Stimulated activated CD4-positive, alpha-beta T cell treated with anti-CD3 and anti-CD28 coated beads, TNF-alpha, amount 100 ng/mL, for 4 hours (primary cell): ENCODE data around the gene SLC22A23.
"Not testable (repeated sequence)": the region's sequence is repeated elsewhere in the genome, so short reads cannot be mapped to it uniquely, and the experiment has no call there.

ENCODE experiments used
- DNase-seq, 3 experiments: peaks; one replicate each; pipeline ENCODE4 v3.0.0-alpha.2; 2020; ENCODE audit warnings: low read depth in 3 of 3

Gene SLC22A23

DNA sequence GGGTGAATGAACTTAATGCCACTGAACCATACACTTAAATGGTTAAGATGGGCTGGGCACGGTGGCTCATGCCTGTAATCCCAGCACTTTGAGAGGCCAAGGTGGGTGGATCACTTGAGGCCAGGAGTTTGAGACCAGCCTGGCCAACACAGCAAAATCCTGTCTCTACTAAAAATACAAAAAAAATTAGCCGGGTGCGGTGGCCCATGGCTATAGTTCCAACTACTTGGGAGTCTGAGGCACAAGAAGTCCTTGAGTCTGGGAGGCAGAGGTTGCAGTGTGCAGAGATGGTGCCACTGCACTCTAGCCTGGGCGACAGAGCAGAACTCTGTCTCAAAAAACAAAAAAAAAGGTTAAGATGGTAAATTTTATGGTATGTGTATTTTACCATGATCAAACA is 71.7 kb downstream of the SLC22A23 start:
- not testable (repeated sequence) for DNase-seq

- DNase-seq, result no peak
Observed at GRCh38 chr6:3384241-3385143, 72.4 kb downstream of the SLC22A23 start.

DNA sequence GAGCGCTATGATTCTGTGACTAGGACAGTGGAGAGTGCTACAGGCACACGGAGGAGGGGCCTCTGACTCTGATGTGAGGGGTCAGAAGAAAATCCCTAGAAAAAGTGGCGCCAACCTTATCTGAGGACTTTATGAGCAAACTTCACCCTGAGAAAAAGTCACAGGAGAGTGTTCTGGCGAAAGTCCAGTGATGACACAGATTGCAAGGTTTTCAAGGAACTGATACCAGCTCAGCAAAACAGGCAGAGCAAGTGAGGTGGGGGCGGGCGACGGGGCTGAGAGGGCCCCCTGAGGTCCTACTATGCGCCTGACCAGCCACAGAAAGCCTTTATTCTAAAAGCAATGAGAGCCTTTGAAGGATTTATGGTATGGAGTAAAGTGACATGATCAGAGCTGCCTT is 73.3 kb downstream of the SLC22A23 start:
- DNase-seq, result no peak

DNA sequence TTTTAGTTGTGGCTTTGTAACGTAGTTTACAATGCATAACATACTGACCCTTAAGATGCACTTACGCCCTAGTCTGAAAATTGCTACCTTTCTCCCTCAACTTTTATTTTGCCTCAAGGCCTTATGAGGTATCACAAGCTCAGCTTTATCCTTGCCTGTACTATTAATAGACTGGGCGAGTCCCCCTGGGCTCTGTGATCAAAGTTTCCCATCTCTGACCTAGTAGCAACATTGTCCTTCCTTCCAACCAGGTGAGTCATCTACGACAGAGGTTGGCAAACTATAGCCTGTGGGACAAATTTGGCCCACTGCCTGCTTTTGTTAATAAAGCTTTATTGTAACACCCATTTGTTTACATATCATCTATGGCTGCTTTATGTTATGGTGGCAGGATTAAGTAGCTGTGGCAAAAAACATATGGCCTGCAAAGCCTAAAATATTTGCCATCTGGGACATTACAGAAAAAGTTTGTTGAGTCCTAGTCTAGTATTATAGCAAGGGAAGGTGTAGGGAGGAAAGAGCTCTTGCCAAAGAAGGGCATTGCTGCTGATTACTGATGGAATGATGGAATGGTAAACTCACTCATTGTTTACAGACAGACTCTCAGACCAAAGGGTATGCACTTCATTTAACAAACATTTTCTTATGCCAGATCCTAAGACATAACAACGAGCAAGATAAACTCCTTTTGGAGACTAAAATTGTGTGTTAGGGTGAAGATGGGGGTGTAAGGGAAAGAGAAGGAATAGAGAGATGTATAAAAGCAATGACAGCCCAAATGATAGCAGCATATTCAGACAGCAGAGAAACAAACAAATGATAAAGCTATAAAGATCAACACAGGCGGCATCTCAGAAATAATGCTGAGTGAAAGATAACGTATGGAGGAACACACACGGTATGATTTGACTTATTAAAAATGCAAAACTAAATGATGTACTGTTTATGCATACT is 74.2 kb downstream of the SLC22A23 start:
- no peak for DNase-seq

- DNase-seq, result no peak
Observed at GRCh38 chr6:3381233-3381921, 75.5 kb downstream of the SLC22A23 start.

GRCh38 chr6:3380344-3381232 is 76.3 kb downstream of the SLC22A23 start:
- no peak for DNase-seq

- DNase-seq, result no peak
Observed at GRCh38 chr6:3379482-3380060, 77.3 kb downstream of the SLC22A23 start.

- not testable (repeated sequence) for DNase-seq
Observed at GRCh38 chr6:3378808-3379207, 78.0 kb downstream of the SLC22A23 start.

- DNase-seq, result not testable (repeated sequence)
Observed at GRCh38 chr6:3378398-3378782, 78.5 kb downstream of the SLC22A23 start.

DNA sequence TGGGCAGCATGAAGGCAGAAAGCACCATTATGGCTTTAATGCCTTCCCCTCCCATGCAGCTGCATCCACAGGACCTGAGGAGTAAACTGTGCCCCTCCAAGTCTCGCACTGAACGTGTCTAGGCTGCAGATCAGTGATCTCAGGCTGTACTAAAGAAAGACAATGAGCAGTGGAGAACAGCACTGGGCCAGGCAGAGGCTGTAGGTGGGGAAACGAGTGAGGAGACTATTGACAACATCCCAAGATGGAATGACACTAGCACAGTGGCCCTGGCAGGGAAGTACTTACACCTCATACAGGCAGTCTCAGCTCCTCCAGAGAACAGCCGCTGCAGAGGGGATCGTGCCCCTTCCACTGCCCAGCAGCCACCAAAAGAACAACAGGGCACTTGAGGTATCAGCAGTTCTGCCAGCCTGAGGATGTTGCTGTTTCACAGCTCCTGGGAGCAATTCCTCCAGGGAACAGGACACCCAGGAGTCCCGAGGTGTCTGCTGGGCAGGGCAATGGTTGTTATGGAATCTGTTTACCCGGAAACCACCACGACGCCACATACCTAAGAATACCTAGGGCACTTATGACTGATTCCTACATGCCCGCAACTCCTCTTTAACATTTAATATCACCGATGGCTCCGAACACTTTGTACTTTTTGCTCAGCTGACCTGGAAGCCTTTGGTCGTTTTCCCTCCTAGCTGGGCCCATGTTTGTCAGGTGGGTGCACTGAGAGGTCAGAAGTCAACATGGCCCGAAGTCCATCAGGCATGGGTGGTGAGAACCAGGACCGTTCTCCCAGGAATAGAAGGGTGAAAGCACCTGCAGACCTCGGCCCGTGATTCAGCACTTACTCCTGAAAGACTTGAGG is 79.1 kb downstream of the SLC22A23 start:
- no peak for DNase-seq

GRCh38 chr6:3376893-3377535 is 79.8 kb downstream of the SLC22A23 start:
- no peak for DNase-seq

GRCh38 chr6:3376064-3376463 is 80.8 kb downstream of the SLC22A23 start:
- DNase-seq, result no peak

- DNase-seq, result no peak
Observed at GRCh38 chr6:3373597-3374203, 83.2 kb downstream of the SLC22A23 start.

- no peak for DNase-seq
Observed at GRCh38 chr6:3372912-3373554, 83.8 kb downstream of the SLC22A23 start.

DNA sequence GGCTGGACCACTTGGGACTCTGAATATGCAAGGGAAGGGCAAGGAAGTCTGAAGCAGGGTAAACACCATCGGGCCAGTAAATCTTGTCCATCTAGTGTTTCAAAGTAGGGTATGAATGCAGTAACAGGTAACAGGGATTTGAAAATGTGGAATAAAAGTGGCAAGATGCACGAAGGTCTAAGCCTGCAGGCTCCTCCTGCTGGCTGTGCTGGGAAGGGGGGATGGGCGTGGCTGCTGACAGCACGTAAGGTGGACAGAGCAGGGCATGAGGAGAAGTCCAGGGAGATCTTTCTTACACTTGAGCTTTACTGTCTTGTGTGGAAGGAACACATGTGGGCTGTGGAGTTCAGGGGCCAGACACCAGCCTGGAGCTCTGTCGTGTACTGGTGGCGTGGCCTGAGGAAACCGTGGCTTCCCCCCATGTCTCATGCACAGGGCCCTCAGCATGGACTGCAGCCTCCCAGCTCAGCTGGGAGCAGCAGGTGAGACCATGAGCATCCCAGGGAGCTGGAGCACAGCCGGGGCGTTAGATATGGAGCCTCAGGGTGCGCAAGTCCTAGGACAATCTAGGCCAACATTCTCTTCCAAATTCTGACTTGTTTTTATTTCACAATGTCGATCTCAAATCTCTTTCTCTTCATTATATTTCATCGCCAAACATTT is 84.5 kb downstream of the SLC22A23 start:
- DNase-seq, result no peak

GRCh38 chr6:3371222-3371949 is 85.5 kb downstream of the SLC22A23 start:
- DNase-seq, result no peak
